CMK (cell line): ENCODE measurements around the gene FAM228B.
"Not testable (repeated sequence)": the region's sequence is repeated elsewhere in the genome, so short reads cannot be mapped to it uniquely, and the experiment has no call there.

Experiments used
- DNase-seq: peaks from one replicate; pipeline ENCODE4 v3.0.0-alpha.2; 2010; ENCODE audit warnings: low read depth

The FAM228B gene

DNA sequence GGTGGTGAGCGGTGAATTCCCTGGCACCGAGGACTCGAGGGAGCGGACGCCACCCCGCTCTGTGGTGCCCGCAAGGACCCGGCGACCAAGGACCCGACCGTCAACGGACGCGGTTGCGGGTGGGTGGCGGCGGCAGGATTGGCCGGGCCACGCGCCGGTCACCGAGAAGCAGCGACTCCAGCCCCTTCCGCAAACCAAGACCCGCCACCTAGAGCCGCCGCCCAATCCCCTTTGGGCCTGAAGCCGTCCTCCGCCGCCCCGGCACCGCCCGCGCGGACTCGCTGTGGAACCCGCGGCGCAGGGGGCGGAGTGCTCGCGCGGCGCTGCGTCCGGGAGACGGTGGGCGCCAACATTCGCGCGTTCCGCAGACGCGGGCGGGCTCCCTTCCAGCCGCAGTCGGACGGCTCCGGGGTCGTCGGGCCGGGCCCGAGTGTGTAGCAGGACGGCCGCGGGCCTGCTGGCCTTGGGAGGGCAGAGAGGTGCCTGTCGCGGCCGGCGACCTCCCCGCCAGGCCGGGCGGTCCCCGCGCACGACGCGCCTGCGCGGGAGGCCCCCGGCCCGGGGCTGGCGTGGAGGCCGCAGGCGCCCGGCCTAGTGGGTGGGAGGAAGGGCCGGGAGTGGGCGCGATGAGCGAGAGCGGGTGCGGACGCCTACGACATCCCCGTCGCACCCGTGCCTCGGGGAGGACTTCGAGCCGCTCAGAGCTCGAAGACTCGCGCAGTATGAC is at the start of gene FAM228B, which contains the start of gene PFN4:
FAM228B (plus strand) TSS at position 275 of the 727 bp plus-strand sequence. CDS start 893 bp downstream, outside the sequence.
PFN4 (minus strand) TSS at position 140 of the 727 bp plus-strand sequence. CDS start 799 bp downstream, outside the sequence.
- DNase-seq, result peak; percentile 48

DNA sequence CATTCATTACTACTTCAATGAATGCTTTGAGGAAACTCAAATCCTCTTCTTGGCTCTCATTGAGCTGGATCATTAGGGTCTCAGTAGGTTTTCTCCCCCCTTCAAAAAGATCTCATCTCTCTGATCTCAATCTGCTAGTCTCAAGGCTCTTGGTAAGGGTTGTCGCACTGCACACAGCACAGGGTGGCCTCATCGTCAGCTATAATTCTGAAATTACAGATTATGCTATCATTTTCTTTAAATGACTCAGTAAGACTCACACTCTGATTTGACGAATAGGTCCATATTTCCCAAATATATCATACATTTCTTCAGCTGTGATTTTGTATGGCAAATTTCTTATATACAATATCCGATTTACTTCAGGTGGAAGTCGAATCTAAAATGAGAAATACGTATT is 49.5 kb upstream of the FAM228B start:
- DNase-seq, result no peak

DNA sequence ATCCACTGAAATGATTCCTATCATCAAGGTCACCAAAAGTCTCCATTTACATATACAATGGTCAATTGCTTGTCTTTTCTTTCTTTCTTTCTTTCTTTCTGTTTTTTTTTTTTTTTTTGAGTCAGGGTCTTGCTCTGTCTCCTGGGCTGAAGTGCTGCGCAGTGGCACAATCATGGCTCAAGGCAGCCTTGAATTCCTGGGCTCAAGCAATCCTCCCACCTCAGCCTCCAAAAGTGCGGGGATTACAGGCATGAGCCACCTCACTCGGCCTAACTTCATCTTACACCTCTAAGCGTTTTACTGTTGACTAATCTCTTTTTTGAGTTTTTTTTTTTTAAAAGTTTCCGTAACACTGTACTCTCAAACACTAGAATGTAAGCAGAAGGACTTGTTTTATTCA is 48.0 kb upstream of the FAM228B start:
- DNase-seq, result no peak

DNA sequence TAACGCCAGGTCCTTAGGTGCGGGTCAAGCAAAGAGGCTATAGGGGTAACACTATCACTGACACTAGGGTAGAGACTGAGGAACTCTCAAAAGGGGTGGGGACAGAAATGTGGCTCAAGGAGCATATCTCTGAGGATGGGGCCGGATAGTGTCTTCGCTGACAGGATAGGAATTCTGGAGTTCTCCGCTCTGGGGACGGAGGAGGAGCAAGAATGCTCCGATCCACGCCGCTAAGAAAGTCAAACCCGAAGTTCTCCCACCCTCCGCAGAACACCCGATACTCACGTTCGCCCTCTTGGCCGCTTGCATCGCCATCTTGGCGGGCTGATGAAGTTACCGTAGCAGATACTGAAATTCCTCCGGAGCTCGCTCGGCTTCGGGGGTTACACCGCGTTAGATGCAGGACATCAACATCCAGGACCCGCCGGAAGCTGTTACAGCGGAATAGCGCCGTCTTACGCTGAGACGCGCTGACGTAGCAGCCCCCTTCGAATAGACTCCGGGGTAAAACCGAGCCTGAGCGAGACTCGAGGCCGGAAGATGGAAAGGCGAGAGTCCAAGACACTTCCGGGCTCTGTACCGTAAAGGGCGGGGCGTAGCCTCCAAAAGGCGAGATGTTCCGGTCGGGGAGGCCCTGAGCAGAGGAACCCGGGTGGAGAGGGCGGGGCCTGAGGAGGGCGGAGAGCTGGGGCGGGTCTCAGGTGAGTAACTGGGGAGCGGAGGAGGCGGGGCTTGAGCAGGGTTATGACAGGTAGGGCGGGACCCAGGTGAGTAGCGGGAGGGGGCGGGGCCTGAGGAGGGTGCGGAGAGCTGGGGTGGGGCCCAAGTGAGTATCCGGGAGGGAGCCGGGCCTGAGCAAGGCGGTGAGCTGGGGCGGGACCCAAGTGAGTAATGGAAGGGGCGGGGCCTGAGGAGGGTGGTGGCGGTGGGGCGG is 47.1 kb upstream of the FAM228B start, which contains the start of gene SF3B6:
SF3B6 (minus strand) TSS at position 412 of the 934 bp plus-strand sequence; CDS start at position 315, 97 bp downstream.
- DNase-seq, result peak; percentile 99

DNA sequence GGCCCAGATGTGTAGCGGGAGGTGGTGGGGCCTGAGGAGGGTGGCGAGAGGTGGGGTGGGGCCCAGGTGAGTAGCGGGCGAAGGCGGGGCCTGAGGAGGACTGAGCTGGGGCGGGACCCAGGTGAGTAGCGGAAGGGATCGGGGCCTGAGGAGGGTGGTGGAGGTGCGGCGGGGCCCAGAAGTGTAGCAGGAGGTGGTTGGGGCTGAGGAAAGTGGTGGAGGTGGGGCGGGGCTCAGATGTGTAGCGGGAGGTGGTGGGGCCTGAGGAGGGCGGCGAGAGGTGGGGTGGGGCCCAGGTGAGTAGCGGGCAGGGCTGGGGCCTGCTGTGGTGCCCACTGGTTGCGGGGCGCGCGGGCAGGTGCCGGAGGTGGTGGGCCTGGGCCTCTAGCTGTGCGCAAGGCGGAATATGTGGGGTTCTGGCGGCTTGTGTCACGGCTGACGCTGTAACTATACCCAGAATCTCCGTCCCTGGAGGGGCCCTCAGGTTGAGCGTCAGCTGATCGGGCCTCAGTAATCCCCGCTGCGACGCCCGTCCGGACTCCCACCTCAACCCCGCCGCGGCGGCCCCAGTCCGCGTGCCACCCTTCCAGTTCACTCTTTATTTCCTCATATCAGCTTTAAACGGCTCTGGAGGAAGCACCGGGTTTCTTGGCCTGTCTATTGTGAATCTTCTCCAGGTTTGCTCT is 46.3 kb upstream of the FAM228B start:
- DNase-seq, result no peak

DNA sequence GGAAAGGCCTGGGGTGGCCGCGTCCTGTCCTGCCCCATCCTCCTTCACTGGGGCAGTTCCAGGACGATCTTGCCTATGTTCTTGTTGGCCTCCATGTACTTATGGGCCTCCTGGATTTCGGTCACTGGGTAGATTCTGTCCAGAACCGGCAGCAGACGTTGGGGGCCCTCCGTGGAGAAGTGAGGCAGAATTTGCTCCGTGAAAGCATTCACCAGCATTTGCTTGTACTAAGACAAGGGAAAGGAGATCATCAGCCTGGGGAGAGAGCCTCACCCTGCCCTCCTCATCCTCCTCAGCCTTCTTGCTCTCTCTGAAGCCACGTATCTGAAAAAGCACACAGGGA is 45.8 kb upstream of the FAM228B start:
- DNase-seq, result no peak

DNA sequence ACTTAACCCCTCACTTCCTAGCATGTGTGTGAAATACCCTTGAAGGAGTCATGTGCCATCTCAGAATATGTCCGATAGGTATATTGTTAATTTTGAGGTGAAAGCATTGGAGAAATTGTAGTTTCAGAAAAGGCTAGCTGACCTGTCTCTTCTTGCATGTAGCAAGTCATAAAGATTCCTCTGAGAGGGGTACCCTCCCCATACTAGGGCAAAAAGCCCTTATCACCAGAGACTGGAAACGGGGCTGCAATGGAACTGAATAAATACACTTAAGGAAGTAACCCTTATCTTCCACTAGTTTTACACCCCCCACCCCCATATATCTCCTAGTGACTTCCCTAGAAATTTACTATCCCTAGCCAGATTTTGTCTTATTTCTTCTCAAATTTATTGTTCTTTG is 45.4 kb upstream of the FAM228B start:
- no peak for DNase-seq

DNA sequence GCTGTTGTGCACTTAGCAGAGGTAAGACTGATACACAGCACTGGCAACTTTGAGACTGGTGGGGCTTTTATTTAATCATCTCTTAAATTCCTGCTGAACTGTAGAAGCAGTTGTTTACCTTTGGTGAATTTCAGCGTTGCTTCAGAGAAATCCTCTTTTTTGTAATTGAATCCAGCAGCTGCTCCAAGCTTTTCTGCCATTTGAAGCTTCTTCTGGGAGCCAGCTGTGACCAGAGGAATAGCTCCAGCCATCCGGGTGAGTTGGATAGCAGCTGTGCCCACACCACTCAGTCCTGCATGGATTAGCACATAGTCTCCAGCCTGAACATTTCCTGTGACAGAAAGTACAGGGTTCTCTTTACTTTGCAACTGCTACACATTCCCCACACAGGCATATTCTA is 42.6 kb upstream of the FAM228B start:
- DNase-seq, result no peak

DNA sequence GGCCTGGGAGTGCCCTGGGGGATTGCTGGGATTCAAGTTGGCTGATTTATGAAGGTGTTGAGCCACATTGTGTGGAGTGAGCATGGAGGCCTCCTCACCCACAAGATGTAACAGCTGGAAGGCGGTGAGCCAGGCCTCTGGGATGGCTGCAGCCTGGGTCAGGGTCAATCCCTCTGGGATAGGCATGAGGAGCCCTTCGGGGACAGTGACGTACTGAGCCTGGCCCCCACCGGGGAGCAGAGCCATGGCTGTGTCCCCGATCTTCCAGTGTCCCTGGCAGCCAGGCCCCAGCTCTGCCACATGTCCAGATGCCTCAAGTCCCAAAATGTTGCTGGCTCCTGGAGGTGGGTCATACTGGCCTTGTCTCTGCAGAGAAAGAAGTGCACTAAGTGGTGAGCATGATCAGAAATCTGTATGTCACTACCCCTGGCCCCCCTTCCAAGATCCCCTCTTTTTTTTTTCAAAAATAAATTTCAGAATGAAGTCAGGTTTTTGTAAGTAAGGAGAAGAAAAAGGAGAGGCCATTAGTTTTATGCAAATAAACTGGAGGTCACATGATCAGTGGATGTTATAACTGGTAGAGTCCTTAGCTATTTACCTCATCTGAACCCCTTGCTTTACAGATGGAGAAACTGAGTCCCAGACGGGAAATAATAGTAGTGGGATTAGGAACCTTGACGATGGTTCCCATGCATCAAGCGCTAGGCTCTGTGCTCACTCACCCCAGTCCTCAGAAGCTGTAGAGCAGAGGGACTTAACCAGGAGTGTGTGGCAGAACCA is 40.3 kb upstream of the FAM228B start:
- no peak for DNase-seq

DNA sequence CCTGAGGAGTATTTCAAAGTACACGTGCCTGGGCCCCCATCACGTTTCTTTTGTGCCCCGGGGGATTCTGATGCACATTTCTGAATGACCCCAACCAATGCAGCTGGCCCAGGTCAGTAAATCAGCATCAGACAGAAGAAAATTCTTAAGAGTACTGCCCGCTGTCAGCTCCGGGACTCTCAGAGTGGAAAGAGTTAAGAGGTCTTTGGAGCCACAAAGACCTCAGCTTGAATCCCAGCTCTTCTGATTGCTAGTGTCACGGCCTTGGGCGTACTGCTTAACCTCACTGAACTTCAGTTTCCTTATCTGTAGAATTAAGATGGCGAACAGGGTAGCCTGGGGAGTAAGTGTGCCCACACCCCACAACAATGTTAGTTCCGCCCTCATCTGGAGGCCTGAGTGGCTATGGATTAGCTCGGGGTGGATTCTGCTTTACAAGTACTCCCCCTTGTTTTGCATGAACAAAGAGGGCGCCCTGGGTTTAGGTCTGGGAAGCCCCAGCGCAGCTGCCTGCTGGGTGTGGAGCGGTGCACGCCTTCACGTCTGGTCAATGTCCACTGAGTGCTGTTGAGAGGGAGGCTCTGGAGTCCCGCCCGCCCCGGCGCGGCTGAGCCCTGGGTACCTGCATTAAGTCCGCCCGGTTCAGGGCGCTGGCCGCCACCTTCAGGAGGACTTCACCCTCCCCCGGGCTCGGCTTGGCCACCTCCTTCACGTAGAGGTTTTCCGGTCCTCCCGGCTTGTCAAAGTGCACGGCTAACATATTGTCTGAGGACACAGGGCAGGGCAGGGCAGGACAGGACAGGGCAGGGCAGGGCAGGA is 39.5 kb upstream of the FAM228B start:
- DNase-seq, result peak; percentile 82

DNA sequence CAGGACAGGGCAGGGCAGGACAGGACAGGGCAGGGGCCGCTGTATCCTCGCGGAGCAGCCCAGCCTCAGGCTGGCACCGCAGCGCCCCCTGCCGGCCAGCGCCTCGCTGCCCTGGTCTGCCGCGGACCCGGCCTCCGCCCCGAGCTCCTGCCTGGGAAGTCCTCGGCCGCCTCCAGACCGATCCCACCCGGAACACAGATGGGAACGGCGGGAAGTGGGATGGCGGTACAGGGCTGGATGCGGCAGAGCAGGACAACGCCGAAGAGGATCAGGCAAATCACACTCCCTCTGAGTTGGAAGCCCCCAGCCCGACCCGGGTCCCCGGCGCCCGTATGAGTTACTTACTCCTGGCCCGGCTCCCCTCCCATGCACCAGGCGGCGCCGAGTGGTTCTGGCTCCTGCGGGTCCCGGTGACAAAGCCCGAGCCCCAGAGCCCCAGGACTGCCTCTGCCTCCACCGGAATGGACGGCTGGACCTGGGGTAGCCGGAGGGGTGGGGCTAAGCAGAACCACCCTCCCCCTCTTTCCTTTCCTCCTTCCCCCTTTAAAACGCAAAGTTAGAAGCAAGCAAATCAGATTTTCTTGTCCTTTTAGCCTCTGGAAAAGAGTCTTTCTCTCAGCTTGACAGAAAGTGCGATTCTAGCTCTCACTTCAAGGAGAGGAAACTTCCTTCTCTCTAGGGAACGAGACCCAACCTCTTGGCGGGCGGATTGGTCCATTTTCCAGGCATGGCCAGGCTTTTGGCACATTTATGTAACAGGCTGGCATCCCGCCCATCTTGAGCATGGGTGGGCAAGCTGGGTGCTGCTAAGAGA is 38.7 kb upstream of the FAM228B start, which contains the start of gene TP53I3:
TP53I3 (minus strand) TSS at position 449 of the 814 bp plus-strand sequence. CDS start 508 bp downstream, outside the sequence.
- DNase-seq, result peak; percentile 81

DNA sequence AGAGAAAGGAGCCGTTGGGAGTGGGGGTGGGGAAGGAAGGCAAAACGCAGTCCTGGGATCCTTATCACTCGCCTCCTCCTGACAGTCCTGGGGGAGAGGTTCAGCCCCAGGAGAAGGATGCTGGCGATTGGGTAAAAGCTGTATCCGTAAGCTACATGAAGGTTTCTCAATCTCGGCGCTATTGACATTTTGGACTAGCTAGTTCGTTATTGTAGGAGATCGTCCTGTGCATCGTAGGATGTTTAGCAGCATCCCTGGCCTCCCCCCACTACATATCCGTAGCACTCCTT is 38.1 kb upstream of the FAM228B start:
- DNase-seq, result no peak

DNA sequence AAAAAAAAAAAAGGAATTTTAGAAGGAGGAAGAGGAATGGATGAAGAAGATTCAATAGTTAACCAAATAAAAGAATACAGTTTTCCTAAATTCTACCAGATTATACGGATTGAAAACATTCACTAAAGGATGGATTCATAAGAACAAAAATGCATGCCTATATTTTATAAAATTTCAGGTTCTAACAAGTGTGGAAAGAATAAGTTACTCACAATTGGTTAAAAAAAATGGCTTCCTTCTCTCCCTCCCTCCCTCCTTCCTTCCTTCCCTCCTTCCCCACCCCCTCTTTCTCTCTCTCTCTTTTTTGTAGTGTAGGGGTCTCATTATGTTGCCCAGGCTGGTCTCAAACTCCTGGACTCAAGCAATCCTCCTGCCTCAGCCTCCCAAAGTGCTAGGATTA is 37.0 kb upstream of the FAM228B start:
- no peak for DNase-seq

DNA sequence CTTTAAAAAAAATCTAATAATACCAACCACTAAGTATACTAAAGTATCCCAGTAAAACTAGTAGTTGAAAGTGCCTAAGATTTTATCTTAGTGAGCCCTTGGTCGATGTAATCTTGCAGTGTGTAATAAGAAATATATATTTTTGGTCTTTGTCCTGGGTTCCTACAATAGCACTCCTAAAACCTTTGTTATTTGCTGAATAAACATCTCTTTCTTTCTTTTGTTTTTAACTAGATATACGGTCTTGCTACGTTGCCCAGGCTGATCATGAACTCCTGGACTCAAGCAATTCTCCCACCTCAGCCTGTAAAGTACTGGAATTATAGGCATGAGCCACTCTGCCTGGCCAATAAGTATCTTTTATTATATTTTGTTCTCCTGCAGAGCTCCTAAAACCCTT is 36.2 kb upstream of the FAM228B start:
- DNase-seq, result no peak

DNA sequence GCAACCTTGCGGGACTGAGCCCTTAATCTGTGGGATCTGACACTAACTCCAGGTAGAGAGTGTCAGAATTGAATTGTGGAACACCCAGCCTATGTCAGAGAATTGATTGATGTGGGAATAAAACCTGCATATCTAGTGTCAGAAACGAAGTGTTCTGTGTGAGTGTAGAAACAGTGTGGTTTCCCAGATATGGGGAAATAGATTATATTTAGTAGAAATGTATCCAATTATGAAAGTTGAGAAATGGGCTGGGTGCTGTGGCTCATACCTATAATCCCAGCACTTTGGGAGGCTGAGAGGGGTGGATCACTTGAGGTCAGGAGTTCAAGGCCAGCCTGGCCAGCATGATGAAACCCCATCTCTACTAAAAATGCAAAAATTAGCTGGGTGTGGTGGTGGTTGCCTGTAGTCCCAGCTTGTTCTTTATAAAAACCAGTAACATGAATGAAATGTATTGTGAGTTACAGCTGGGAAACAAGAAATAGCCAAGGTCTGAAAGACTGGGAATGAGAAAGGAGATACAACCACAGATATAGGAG is 34.4 kb upstream of the FAM228B start:
- DNase-seq, result no peak

DNA sequence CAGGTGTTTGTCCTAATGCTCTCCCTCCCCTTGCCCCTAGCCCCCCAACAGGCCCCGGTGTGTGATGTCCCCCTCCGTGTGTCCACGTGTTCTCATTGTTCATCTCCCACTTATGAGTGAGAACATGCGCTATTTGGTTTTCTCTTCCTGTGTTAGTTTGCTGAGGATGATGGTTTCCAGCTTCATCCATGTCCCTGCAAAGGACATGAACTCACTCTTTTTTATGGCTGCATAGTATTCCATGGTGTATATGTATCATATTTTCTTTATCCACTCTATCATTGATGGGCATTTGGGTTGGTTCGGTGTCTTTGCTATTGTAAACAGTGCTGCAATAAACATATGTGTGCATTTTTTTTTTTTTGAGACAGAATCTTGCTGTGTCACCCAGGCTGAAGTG is 30.0 kb upstream of the FAM228B start:
- not testable (repeated sequence) for DNase-seq

DNA sequence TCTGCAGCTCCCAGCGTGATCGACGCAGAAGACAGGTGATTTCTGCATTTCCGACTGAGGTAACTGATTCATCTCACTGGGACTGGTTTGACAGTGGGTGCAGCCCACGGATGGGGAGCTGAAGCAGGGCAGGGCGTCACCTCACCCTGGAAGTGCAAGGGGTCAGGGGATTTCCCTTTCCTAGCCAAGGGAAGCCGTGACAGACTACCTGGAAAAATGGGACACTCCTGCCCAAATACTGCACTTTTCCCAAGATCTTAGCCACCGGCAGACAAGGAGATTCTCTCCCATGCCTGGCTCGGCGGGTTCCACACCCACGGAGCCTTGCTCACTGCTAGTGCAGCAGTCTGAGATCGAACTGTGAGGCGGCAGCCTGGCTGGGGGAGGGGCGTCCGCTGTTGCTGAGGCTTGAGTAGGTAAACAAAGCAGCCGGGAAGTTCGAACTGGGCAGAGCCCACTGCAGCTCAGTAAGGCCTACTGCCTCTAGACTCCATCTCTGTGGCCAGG is 28.0 kb upstream of the FAM228B start:
- DNase-seq, result not testable (repeated sequence)

DNA sequence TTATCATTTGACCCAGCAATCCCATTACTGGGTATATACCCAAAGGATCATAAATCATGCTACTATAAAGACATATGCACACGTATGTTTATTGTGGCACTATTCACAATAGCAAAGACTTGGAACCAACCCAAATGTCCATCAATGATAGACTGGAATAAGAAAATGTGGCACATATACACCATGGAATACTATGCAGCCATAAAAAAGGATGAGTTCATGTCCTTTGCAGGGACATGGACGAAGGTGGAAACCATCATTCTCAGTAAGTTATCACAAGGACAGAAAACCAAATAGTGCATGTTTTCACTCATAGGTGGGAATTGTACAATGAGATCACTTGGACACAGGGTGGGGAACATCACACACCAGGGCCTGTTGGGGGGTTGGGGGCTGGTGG is 22.5 kb upstream of the FAM228B start:
- DNase-seq, result not testable (repeated sequence)

DNA sequence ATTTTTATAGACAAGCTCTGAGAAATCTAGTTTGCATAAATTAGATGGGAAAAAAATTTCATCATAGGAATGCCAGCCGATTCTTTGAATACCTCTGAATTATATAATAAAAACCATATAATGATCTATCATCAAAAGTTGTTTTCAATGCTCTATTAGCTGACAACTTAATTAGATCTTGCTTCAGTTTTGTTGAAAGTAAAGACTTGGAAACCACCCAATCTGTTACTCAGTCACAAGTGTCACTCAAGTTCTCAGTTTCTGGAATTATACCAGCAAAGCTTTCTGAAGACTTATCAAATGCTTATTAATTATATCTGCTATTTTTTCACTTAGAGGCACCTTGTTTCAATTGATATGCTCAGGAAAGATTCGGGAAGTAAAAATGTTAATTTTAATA is 21.3 kb upstream of the FAM228B start:
- DNase-seq, result no peak
